H1 (cell line): ENCODE measurements around the gene DNAJB12. TPM values are rescaled to one million over a fixed set of nuclear protein-coding genes. Genes with fewer than 3 reads are reported as not detected.
"Not testable (repeated sequence)": the region's sequence is repeated elsewhere in the genome, so short reads cannot be mapped to it uniquely, and the experiment has no call there.

Source experiments
- CTCF ChIA-PET: fragments of 300-600 bp; sonication (Branson Sonifier 250); formaldehyde crosslinking; loops from one replicate; lab custom pipeline; 2021; ENCODE audit not compliant: partially characterized antibody; lab: Charles Lee
- POLR2A ChIA-PET: fragments of 300-600 bp; sonication (Branson Sonifier 250); formaldehyde crosslinking; loops from one replicate; lab custom pipeline; 2021; ENCODE audit warnings: inconsistent platforms; ENCODE audit not compliant: partially characterized antibody; lab: Charles Lee
- DNase-seq, 2 experiments: peaks; one replicate each; pipeline versions ENCODE4 v3.0.0 to v3.0.0-alpha.2; 2010 to 2022; ENCODE audit warnings: low spot score in 2 of 2, low read depth in 1 of 2, mixed read lengths in 1 of 2
- FAIRE-seq: peaks from 2 replicates; lab custom pipeline; 2011; peaks lifted over from hg19 to GRCh38; lab: Jason Lieb, UNC
- H2AFZ ChIP-seq: 2 replicates; pipeline ENCODE4 v1.8.1; 2012; ENCODE audit warnings: low read length, inconsistent platforms
- H2AK5ac ChIP-seq: 2 replicates; pipeline ENCODE4 v1.6.1; 2013; ENCODE audit warnings: low read depth, low read length
- H2BK120ac ChIP-seq: replicated peaks from 2 replicates; pipeline ENCODE3; 2013; ENCODE audit warnings: low read depth, low read length, inconsistent platforms
- H2BK12ac ChIP-seq: 2 replicates; pipeline ENCODE4 v1.6.1; 2013; ENCODE audit warnings: low read depth, low read length
- H2BK15ac ChIP-seq: 2 replicates; pipeline ENCODE4 v1.6.1; 2013; ENCODE audit warnings: low read length
- H2BK20ac ChIP-seq: 2 replicates; pipeline ENCODE4 v1.6.1; 2013; ENCODE audit warnings: low read length
- H2BK5ac ChIP-seq: 2 replicates; pipeline ENCODE4 v1.6.1; 2013; ENCODE audit warnings: low read depth, low read length
- H3K14ac ChIP-seq: 2 replicates; pipeline ENCODE4 v1.6.1; 2013; ENCODE audit warnings: inconsistent platforms; ENCODE audit not compliant: insufficient read length
- H3K18ac ChIP-seq: 2 replicates; pipeline ENCODE4 v1.6.1; 2013; ENCODE audit warnings: low read length; ENCODE audit errors: extremely low read depth
- H3K23ac ChIP-seq: 2 replicates; pipeline ENCODE4 v1.6.1; 2013; ENCODE audit warnings: inconsistent platforms; ENCODE audit not compliant: insufficient read length
- H3K23me2 ChIP-seq: 2 replicates; pipeline ENCODE4 v1.6.1; 2013; ENCODE audit warnings: low read depth, low read length
- H3K27ac ChIP-seq: 2 replicates; pipeline ENCODE4 v1.6.1; 2011; ENCODE audit warnings: low read depth, low read length, inconsistent platforms
- H3K27me3 ChIP-seq, 4 experiments: replicated peaks in 1 of 4; 1 replicate in 1 of 4; 2 replicates in 3 of 4; pipeline versions ENCODE4 v1.6.1 to v1.8.1; 2011 to 2013; ENCODE audit warnings: low read length in 3 of 4, mild to moderate bottlenecking in 3 of 4, inconsistent platforms in 2 of 4, mixed read lengths in 2 of 4, moderate library complexity in 1 of 4; ENCODE audit not compliant: control insufficient read depth in 3 of 4, insufficient read depth in 3 of 4; ENCODE audit errors: extremely low read depth in 1 of 4
- H3K36me3 ChIP-seq, 4 experiments: 2 replicates each; pipeline versions ENCODE4 v1.6.1 to v1.8.1; 2011 to 2013; ENCODE audit warnings: mild to moderate bottlenecking in 4 of 4, low read length in 3 of 4, moderate library complexity in 2 of 4, control low read depth in 1 of 4, inconsistent platforms in 1 of 4; ENCODE audit not compliant: insufficient read depth in 4 of 4, control insufficient read depth in 2 of 4
- H3K4ac ChIP-seq: replicated peaks from 2 replicates; pipeline ENCODE3; 2013; ENCODE audit warnings: low read length, low read depth, mixed read lengths, inconsistent platforms; ENCODE audit not compliant: insufficient read length
- H3K4me1 ChIP-seq, 4 experiments: replicated peaks in 1 of 4; 1 replicate in 1 of 4; 2 replicates in 3 of 4; pipeline versions ENCODE4 v1.6.1 to v1.8.1; 2011 to 2013; ENCODE audit warnings: low read length in 3 of 4, inconsistent platforms in 2 of 4, mixed read lengths in 1 of 4; ENCODE audit not compliant: insufficient read depth in 4 of 4, control insufficient read depth in 3 of 4
- H3K4me2 ChIP-seq, 2 experiments: 2 replicates each; pipeline versions ENCODE4 v1.6.1 to v1.8.1; 2011 to 2013; ENCODE audit warnings: low read depth in 2 of 2, low read length in 2 of 2, control low read depth in 1 of 2, inconsistent platforms in 1 of 2, mild to moderate bottlenecking in 1 of 2; ENCODE audit not compliant: insufficient read depth in 1 of 2
- H3K4me3 ChIP-seq, 4 experiments: fragments of 200-600, 300-600 bp in 1 of 4; sonication (generic), shearing (Covaris generic), sonication (Bioruptor Twin) in 1 of 4; 2 replicates each; pipeline versions ENCODE4 v1.5.1 to v1.8.1; 2011 to 2016; ENCODE audit warnings: low read length in 4 of 4, low read depth in 3 of 4, control low read depth in 2 of 4, inconsistent platforms in 2 of 4, mild to moderate bottlenecking in 2 of 4, mixed read lengths in 1 of 4, moderate library complexity in 1 of 4; ENCODE audit not compliant: insufficient read depth in 2 of 4; ENCODE audit errors: extremely low read depth in 1 of 4
- H3K56ac ChIP-seq: replicated peaks from 2 replicates; pipeline ENCODE3; 2013; ENCODE audit warnings: low read depth, mild to moderate bottlenecking, mixed read lengths, low read length, inconsistent platforms; ENCODE audit not compliant: insufficient read length
- H3K79me1 ChIP-seq: 2 replicates; pipeline ENCODE4 v1.6.1; 2013; ENCODE audit warnings: low read depth, low read length, control low read depth
- H3K79me2 ChIP-seq, 2 experiments: 2 replicates each; pipeline versions ENCODE4 v1.6.1 to v1.8.1; 2012 to 2013; ENCODE audit warnings: low read length in 2 of 2, mild to moderate bottlenecking in 2 of 2, inconsistent platforms in 1 of 2; ENCODE audit not compliant: insufficient read depth in 2 of 2, control insufficient read depth in 1 of 2
- H3K9ac ChIP-seq, 4 experiments: replicated peaks in 1 of 4; 1 replicate in 1 of 4; 2 replicates in 3 of 4; pipeline versions ENCODE4 v1.6.1 to v1.8.1; 2011 to 2013; ENCODE audit warnings: low read depth in 3 of 4, low read length in 3 of 4, control low read depth in 2 of 4, mild to moderate bottlenecking in 2 of 4, moderate library complexity in 2 of 4, inconsistent platforms in 1 of 4; ENCODE audit errors: extremely low read depth in 1 of 4
- H3K9me3 ChIP-seq, 2 experiments: 2 replicates each; pipeline versions ENCODE4 v1.6.1 to v1.8.1; 2012 to 2013; ENCODE audit warnings: mild to moderate bottlenecking in 2 of 2, moderate library complexity in 2 of 2, control low read depth in 1 of 2, inconsistent platforms in 1 of 2, low read depth in 1 of 2, low read length in 1 of 2, mixed read lengths in 1 of 2; ENCODE audit not compliant: insufficient read depth in 2 of 2
- H4K20me1 ChIP-seq, 2 experiments: replicated peaks in 1 of 2; 2 replicates each; pipeline versions ENCODE3 to v1.8.1; 2011 to 2013; ENCODE audit warnings: inconsistent platforms in 2 of 2, low read length in 2 of 2, mild to moderate bottlenecking in 1 of 2; ENCODE audit not compliant: insufficient read depth in 2 of 2, control insufficient read depth in 1 of 2
- H4K5ac ChIP-seq: 2 replicates; pipeline ENCODE4 v1.6.1; 2013; ENCODE audit warnings: low read length, low read depth, mixed read lengths, inconsistent platforms; ENCODE audit not compliant: insufficient read length
- H4K8ac ChIP-seq: 2 replicates; pipeline ENCODE4 v1.8.0; 2013; ENCODE audit warnings: mild to moderate bottlenecking, moderate library complexity, low read length, inconsistent platforms; ENCODE audit not compliant: insufficient read depth; ENCODE audit errors: extremely low read depth
- H4K91ac ChIP-seq: replicated peaks from 2 replicates; pipeline ENCODE3; 2013; ENCODE audit warnings: low read length, mixed read lengths, inconsistent platforms; ENCODE audit not compliant: insufficient read length
- EGR1 ChIP-seq: IDR thresholded peaks from 2 replicates; pipeline ENCODE4 v1.6.1; 2011; ENCODE audit warnings: low read depth, low read length, borderline replicate concordance
- SUZ12 ChIP-seq: fragments of 200-600 bp; sonication (generic); IDR thresholded peaks from 2 replicates; pipeline ENCODE4 v1.6.1; 2012; ENCODE audit warnings: mild to moderate bottlenecking, inconsistent platforms, low read length, moderate library complexity, mixed read lengths
- WGBS, 2 experiments: shearing (Covaris generic) in 1 of 2; methylation state at CpG; one replicate each; pipeline versions ENCODE4 v1.1.6 to v1.1.7; 2013 to 2015; ENCODE audit warnings: low lambda C conversion rate in 2 of 2, mixed read lengths in 2 of 2, inconsistent platforms in 1 of 2, low coverage in 1 of 2, missing lambda C conversion rate in 1 of 2; ENCODE audit not compliant: insufficient replicate concordance in 2 of 2, insufficient coverage in 1 of 2, insufficient read length in 1 of 2; ENCODE audit errors: extremely low coverage in 1 of 2, missing lambda C conversion rate in 1 of 2; 5-methylcytosine and 5-hydroxymethylcytosine counted together
- polyA plus RNA-seq, 7 experiments: library from polyadenylated mRNA; depleted of rRNA in 3 of 7; stranded (reverse) in 5 of 7; unstranded in 2 of 7; fragments of >200 nt in 5 of 7; fragments of 200-250 nt in 2 of 7; gene quantifications; 1 replicate in 5 of 7; 2 replicates in 1 of 7; 4 replicates in 1 of 7; pipeline versions ENCODE4 v1.2.1 to v1.2.3, GENCODE V29; 2011 to 2013; ENCODE audit warnings: missing spikeins in 2 of 7, mixed read lengths in 2 of 7
- total RNA-seq: library from RNA; stranded (reverse); fragmentation: NEBNext Ultra II Directional; extraction: Animal tissue kit (Norgen Biotek cat#: 25700); gene quantifications from 2 replicates; pipeline ENCODE4 v1.2.1, GENCODE V29; 2021
- TF ChIP-seq, protein P1 (sequence below), 3 experiments: IDR thresholded peaks; 1 replicate in 2 of 3; 2 replicates in 1 of 3; pipeline versions ENCODE4 v1.5.1 to v1.6.1; 2011; ENCODE audit warnings: low read length in 3 of 3, mild to moderate bottlenecking in 3 of 3, inconsistent platforms in 2 of 3, low read depth in 1 of 3, moderate library complexity in 1 of 3; ENCODE audit not compliant: insufficient read depth in 1 of 3; ENCODE audit errors: control extremely low read depth in 1 of 3

DNAJB12 gene
- total and polyA plus RNA-seq, 2 of the 8 experiments (the other 6 are each of a cell fraction or from before 2014, with no cell fraction given) = 10.8 to 20.5 TPM

DNA sequence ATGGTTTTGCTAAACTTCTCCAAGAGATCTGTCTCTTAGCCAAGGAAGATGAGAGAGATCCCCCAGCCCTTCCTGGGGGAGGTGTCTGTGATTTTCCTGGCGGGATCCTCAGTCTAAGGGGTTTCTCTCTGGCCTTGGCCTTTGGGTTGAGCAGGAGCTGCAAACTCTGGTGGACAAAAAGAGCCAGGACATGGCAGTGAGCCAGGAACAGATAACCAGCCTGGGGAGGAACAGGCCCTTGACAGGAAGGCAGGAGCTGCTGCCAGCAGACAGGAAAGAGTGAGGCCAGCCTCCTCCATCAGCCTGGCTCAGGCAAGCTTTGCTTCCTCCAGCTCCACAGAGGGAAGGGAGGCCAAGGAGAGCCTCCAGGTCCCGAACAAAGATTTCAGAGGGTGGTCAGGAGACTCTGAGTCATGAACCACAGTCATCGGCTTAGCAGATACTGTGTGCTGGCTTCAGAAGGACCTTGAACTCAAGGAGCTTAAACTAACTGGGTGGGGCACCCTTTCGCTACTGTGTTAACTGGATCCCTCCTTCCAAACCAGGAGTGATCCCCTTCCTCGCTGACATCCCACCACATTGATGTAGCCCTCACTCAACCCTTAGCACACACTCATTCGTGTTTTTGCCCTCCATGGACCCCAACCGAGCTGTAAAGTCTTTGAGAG lies 46.3 kb downstream of the DNAJB12 start (continued):
- TF ChIP-seq SUZ12 = no peak
- no peak for TF ChIP-seq EGR1
- TF ChIP-seq, protein P1, sequence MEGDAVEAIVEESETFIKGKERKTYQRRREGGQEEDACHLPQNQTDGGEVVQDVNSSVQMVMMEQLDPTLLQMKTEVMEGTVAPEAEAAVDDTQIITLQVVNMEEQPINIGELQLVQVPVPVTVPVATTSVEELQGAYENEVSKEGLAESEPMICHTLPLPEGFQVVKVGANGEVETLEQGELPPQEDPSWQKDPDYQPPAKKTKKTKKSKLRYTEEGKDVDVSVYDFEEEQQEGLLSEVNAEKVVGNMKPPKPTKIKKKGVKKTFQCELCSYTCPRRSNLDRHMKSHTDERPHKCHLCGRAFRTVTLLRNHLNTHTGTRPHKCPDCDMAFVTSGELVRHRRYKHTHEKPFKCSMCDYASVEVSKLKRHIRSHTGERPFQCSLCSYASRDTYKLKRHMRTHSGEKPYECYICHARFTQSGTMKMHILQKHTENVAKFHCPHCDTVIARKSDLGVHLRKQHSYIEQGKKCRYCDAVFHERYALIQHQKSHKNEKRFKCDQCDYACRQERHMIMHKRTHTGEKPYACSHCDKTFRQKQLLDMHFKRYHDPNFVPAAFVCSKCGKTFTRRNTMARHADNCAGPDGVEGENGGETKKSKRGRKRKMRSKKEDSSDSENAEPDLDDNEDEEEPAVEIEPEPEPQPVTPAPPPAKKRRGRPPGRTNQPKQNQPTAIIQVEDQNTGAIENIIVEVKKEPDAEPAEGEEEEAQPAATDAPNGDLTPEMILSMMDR (IDR thresholded peaks at IDR 0.05; ENCODE audit: control extremely low read depth in 1 of 3, insufficient read depth in 1 of 3, low read depth in 1 of 3, low read length in 3 of 3) = no peak

DNA sequence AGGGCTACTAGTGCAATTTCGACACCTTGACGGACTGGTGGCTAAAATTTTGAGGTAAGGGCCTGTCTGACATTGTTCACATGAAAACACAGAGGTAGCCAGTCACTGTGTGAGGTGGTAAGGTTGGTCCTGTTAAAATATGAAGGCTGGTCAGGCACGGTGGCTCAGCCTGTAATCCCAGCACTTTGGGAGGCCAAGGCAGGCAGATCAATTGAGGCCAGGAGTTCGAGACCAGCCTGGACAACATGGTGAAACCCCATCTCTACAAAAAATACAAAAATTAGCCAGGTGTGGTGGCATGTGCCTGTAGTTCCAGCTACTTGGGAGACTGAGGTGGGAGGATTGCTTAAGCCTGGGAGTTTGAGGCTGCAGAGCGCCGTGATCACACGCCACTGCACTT lies 47.0 kb downstream of the DNAJB12 start:
- H2AK5ac ChIP-seq, FAIRE-seq, H3K79me2 ChIP-seq, H2BK12ac ChIP-seq, H3K36me3 ChIP-seq, H3K18ac ChIP-seq, H3K27ac ChIP-seq, H2BK20ac ChIP-seq, H4K20me1 ChIP-seq, H3K14ac ChIP-seq, H2BK5ac ChIP-seq, H3K23ac ChIP-seq, H3K4me3 ChIP-seq, H3K27me3 ChIP-seq, H4K5ac ChIP-seq, H4K8ac ChIP-seq, H2AFZ ChIP-seq, H3K4ac ChIP-seq, H3K23me2 ChIP-seq, H4K91ac ChIP-seq, H3K56ac ChIP-seq, H3K4me2 ChIP-seq, H2BK15ac ChIP-seq, H3K79me1 ChIP-seq, H3K9me3 ChIP-seq, DNase-seq, H2BK120ac ChIP-seq, H3K9ac ChIP-seq: not testable (repeated sequence)
- POLR2A ChIA-PET = interaction anchor here (0.8 to 39.2 kb wide), 6 partner anchors 11 to 31 kb away, joined by 3 to 895 read pairs (median 8); partner anchors contain the start of gene DDIT4
- peaks cover 0 to 14% (median 12%) of the 10 kb centered on the region in 4 experiments; a peak in 6 of 7 replicates for H3K4me1 ChIP-seq
- WGBS, 2 experiments = 97% methylated on average over 7 of the region's 7 CpGs; no CpG with 5 or more reads in 1 of the 2 experiments
- CTCF ChIA-PET = interaction anchor here (0.8 to 1.2 kb wide), 2 partner anchors 16 to 32 kb away, joined by 3 to 4 read pairs; no protein-coding TSS in a partner anchor
